Activated T-cell treated with anti-CD3 and anti-CD28 coated beads, Interleukin-2, amount 50 U/mL, for 4 hours (primary cell): Measurements from ENCODE around the gene BCL2L13. TPM values are rescaled to one million over a fixed set of nuclear protein-coding genes. Genes with fewer than 3 reads are reported as not detected.
"Not testable (repeated sequence)": the region's sequence is repeated elsewhere in the genome, so short reads cannot be mapped to it uniquely, and the experiment has no call there.

Experiments
- ATAC-seq, 2 donors: fragments of 200-7000 bp; cut with Tn5 transposase; one replicate each; pipeline ENCODE4 v1.10.0; 2021
- DNase-seq: peaks from one replicate; pipeline ENCODE4 v3.0.0-alpha.2; 2020
- H3K27me3 Mint-ChIP-seq: one replicate; pipeline ENCODE4 v1.8.0; 2021; ENCODE audit warnings: low read depth, mixed read lengths
- H3K36me3 Mint-ChIP-seq: one replicate; pipeline ENCODE4 v1.8.0; 2022; ENCODE audit warnings: mixed read lengths; ENCODE audit not compliant: insufficient read depth
- H3K4me1 Mint-ChIP-seq: one replicate; pipeline ENCODE4 v1.8.0; 2021; ENCODE audit warnings: low read depth, mixed read lengths
- H3K4me3 Mint-ChIP-seq: one replicate; pipeline ENCODE4 v1.8.0; 2021; ENCODE audit warnings: mild to moderate bottlenecking, moderate library complexity, mixed read lengths
- H3K9me3 Mint-ChIP-seq: one replicate; pipeline ENCODE4 v1.8.0; 2021; ENCODE audit warnings: mixed read lengths
- total RNA-seq, 3 donors: library from RNA; stranded (reverse); gene quantifications; one replicate each; pipeline ENCODE4 v1.2.1, GENCODE V29; 2021

Gene BCL2L13
- total RNA-seq, 3 donors from 2014 or later, result 32.3 to 37.8 (median 35.7) TPM

- H3K36me3 Mint-ChIP-seq, result peaks cover 4% of the 10 kb centered on the region
- no peaks in the 10 kb centered on the region for H3K9me3 Mint-ChIP-seq
- no peaks in the 10 kb centered on the region for H3K27me3 Mint-ChIP-seq
- H3K4me1 Mint-ChIP-seq, result peaks cover 2% of the 10 kb centered on the region
- DNase-seq, result no peak
- H3K4me3 Mint-ChIP-seq, result no peak overlapping the region
- ATAC-seq, result no peak
These were observed 9.4 kb downstream of the BCL2L13 start for GRCh38 chr22:17647991-17648390.

GRCh38 chr22:17648569-17648968 lies 10.0 kb downstream of the BCL2L13 start:
- H3K4me3 Mint-ChIP-seq, result no peak overlapping the region
- DNase-seq (no peak), ATAC-seq (no peak)
- H3K4me1 Mint-ChIP-seq, result peaks cover 2% of the 10 kb centered on the region
- H3K9me3 Mint-ChIP-seq, result no peaks in the 10 kb centered on the region
- H3K27me3 Mint-ChIP-seq, result no peaks in the 10 kb centered on the region
- peaks cover 8% of the 10 kb centered on the region for H3K36me3 Mint-ChIP-seq

- DNase-seq, result no peak
- Mint-ChIP-seq H3K36me3 (peaks cover 11% of the 10 kb centered on the region), H3K4me3 (no peak overlapping the region), H3K4me1 (no peaks in the 10 kb centered on the region), H3K27me3 (no peaks in the 10 kb centered on the region), H3K9me3 (no peaks in the 10 kb centered on the region)
- no peak for ATAC-seq
These were observed 16.7 kb downstream of the BCL2L13 start for GRCh38 chr22:17655289-17655688.

DNA sequence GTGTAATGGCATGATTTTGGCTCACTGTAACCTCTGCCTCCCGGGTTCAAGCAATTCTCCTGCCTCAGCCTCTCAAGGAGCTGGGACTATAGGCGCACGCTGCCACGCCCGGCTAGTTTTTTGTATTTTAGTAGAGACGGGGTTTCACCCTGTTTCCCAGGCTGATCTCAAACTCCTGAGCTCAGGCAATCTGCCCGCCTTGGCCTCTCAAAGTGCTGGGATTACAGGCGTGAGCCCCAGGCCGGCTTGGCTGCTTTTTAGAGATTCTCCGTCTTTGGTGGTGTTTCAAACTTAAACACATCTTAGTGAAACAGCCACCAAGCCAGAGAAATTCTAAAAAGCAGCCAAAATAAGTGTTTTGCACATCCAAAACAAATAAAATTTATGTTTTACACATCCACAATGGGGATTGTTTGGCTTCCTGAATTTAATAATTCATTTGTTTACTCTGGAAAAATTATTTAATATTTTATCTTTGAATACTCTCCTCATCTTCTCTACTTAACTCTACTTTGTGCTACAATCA lies 18.4 kb downstream of the BCL2L13 start:
- Mint-ChIP-seq H3K4me3 (no peak overlapping the region), H3K36me3 (peaks cover 13% of the 10 kb centered on the region), H3K4me1 (no peaks in the 10 kb centered on the region), H3K27me3 (no peaks in the 10 kb centered on the region), H3K9me3 (no peaks in the 10 kb centered on the region)
- no peak for ATAC-seq
- no peak for DNase-seq

- DNase-seq (no peak), ATAC-seq (no peak)
- H3K4me3 Mint-ChIP-seq, result no peak overlapping the region
- no peaks in the 10 kb centered on the region for H3K9me3 Mint-ChIP-seq
- H3K4me1 Mint-ChIP-seq, result peaks cover 1% of the 10 kb centered on the region
- peaks cover 26% of the 10 kb centered on the region for H3K36me3 Mint-ChIP-seq
- no peaks in the 10 kb centered on the region for H3K27me3 Mint-ChIP-seq
These were observed 26.0 kb downstream of the BCL2L13 start for GRCh38 chr22:17664414-17665055.

DNA sequence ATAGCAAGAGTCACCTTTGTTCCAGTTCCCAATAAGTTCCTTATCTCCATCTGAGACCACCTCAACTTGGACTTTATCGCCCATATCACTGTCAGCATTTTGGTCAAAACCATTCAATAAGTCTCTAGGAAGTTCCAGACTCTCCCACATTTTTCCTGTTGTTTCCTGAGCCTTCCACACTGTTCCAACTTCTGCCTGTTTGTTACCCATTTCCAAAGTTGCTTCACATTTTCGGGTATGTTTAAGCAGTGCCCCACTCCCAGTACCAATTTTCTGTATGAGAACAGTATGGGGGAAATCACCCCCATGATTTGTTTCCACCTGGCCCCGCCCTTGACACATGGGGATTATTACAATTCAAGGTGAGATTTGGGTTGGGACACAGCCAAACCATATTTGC lies 26.7 kb downstream of the BCL2L13 start:
- no peaks in the 10 kb centered on the region for H3K27me3 Mint-ChIP-seq
- H3K4me1 Mint-ChIP-seq, result peaks cover 4% of the 10 kb centered on the region
- DNase-seq (no peak), ATAC-seq (no peak)
- H3K9me3 Mint-ChIP-seq, result no peaks in the 10 kb centered on the region
- no peak overlapping the region for H3K4me3 Mint-ChIP-seq
- peaks cover 26% of the 10 kb centered on the region for H3K36me3 Mint-ChIP-seq

- no peaks in the 10 kb centered on the region for H3K27me3 Mint-ChIP-seq
- ATAC-seq (no peak), DNase-seq (no peak)
- peaks cover 4% of the 10 kb centered on the region for H3K4me1 Mint-ChIP-seq
- H3K9me3 Mint-ChIP-seq, result no peaks in the 10 kb centered on the region
- H3K4me3 Mint-ChIP-seq, result no peak overlapping the region
- peaks cover 31% of the 10 kb centered on the region for H3K36me3 Mint-ChIP-seq
These were observed 27.3 kb downstream of the BCL2L13 start for GRCh38 chr22:17665854-17666253.

DNA sequence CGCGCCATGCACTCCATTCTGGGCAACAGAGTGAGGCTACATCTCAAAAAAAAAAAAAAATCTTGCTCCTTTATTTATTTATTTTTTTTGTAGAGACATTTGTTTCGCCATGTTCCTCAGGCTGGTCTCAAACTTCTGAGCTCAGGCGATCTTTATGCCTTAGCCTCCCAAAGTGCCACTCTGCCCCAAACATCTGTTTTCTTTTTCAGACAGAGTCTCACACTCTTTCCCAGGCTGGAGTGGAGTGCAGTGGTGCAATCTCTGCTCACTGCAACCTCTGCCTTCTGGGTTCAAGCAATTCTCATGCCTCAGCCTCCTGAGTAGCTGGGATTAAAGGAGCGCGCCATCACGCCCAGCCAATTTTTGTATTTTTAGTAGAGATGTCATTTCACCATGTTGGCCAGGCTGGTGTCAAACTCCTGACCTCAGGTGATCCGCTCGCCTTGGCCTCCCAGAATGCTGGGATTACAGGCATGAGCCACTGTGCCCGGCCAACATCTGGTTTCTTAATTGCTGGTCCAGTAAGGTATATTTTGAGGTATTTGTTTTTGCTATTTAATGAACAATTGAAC lies 33.0 kb downstream of the BCL2L13 start:
- DNase-seq, H3K27me3 Mint-ChIP-seq, H3K9me3 Mint-ChIP-seq, H3K36me3 Mint-ChIP-seq, H3K4me3 Mint-ChIP-seq, ATAC-seq: not testable (repeated sequence)
- peaks cover 23% of the 10 kb centered on the region for H3K4me1 Mint-ChIP-seq

DNA sequence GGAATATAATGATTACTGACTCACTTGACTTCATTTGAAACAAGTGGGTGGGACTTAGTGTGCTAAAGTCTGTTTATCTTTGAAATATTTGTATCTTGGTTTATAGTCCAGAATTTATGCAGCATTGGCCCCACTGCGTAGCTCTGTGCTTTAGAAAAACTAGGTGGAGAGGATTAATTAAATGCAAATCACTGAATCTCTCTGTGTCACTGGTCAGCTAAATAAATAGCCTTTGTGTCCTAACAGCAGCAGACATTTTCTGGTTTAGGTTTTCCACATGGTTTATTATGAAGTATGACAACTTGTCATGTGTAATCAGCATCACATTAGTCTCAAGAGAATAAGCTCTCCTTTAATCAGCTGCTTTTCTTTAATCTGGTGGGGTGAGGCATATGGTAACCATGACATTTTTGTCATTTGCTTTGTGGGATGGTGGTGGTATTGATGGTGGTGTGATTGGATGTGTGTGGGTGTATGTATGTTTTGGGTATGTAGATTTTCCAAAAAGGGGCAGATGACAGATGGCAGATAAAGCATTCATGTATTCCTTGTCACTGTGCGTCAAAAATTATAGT lies 33.9 kb downstream of the BCL2L13 start:
- peaks cover 10% of the 10 kb centered on the region for H3K36me3 Mint-ChIP-seq
- ATAC-seq (peak; percentile 92 to 94), DNase-seq (no peak)
- peaks cover 23% of the 10 kb centered on the region for H3K4me1 Mint-ChIP-seq
- H3K9me3 Mint-ChIP-seq, result no peaks in the 10 kb centered on the region
- H3K27me3 Mint-ChIP-seq, result no peaks in the 10 kb centered on the region
- H3K4me3 Mint-ChIP-seq, result peak overlapping the region; percentile 9

- H3K4me3 Mint-ChIP-seq, result no peak overlapping the region
- no peak for DNase-seq
- H3K27me3 Mint-ChIP-seq, result no peaks in the 10 kb centered on the region
- peaks cover 11% of the 10 kb centered on the region for H3K36me3 Mint-ChIP-seq
- H3K4me1 Mint-ChIP-seq, result peaks cover 23% of the 10 kb centered on the region
- H3K9me3 Mint-ChIP-seq, result no peaks in the 10 kb centered on the region
- ATAC-seq, result no peak
These were observed 35.6 kb downstream of the BCL2L13 start for GRCh38 chr22:17674152-17674551.

GRCh38 chr22:17675584-17675983 lies 37.0 kb downstream of the BCL2L13 start:
- Mint-ChIP-seq H3K36me3 (peaks cover 8% of the 10 kb centered on the region), H3K4me3 (no peak overlapping the region), H3K27me3 (no peaks in the 10 kb centered on the region), H3K4me1 (peaks cover 20% of the 10 kb centered on the region), H3K9me3 (no peaks in the 10 kb centered on the region)
- no peak for DNase-seq
- ATAC-seq, result no peak

GRCh38 chr22:17678817-17679385 lies 40.3 kb downstream of the BCL2L13 start:
- ATAC-seq (no peak), DNase-seq (no peak)
- no peaks in the 10 kb centered on the region for H3K9me3 Mint-ChIP-seq
- no peaks in the 10 kb centered on the region for H3K27me3 Mint-ChIP-seq
- H3K36me3 Mint-ChIP-seq, result peaks cover 7% of the 10 kb centered on the region
- peaks cover 7% of the 10 kb centered on the region for H3K4me1 Mint-ChIP-seq
- H3K4me3 Mint-ChIP-seq, result no peak overlapping the region

GRCh38 chr22:17684245-17684644 lies 45.7 kb downstream of the BCL2L13 start:
- no peaks in the 10 kb centered on the region for H3K27me3 Mint-ChIP-seq
- H3K36me3 Mint-ChIP-seq, result peaks cover 1% of the 10 kb centered on the region
- peaks cover 2% of the 10 kb centered on the region for H3K4me1 Mint-ChIP-seq
- H3K4me3 Mint-ChIP-seq, result no peak overlapping the region
- DNase-seq (no peak), ATAC-seq (no peak)
- no peaks in the 10 kb centered on the region for H3K9me3 Mint-ChIP-seq

- Mint-ChIP-seq H3K27me3 (no peaks in the 10 kb centered on the region), H3K9me3 (no peaks in the 10 kb centered on the region), H3K4me3 (no peak overlapping the region), H3K36me3 (peaks cover 16% of the 10 kb centered on the region), H3K4me1 (no peaks in the 10 kb centered on the region)
- ATAC-seq (no peak), DNase-seq (no peak)
These were observed 54.3 kb downstream of the BCL2L13 start for GRCh38 chr22:17692841-17693240.

GRCh38 chr22:17694193-17694592 lies 55.6 kb downstream of the BCL2L13 start:
- Mint-ChIP-seq H3K4me3 (no peak overlapping the region), H3K36me3 (peaks cover 21% of the 10 kb centered on the region), H3K9me3 (no peaks in the 10 kb centered on the region), H3K4me1 (peaks cover 4% of the 10 kb centered on the region), H3K27me3 (no peaks in the 10 kb centered on the region)
- ATAC-seq (no peak), DNase-seq (no peak)
